NCI-H2029 (cell line): ENCODE results near the gene PTPRG.

Experiments
- DNase-seq: peaks from one replicate; lab custom pipeline; 2025; lab: John Stamatoyannopoulos, UW

The PTPRG gene

DNA sequence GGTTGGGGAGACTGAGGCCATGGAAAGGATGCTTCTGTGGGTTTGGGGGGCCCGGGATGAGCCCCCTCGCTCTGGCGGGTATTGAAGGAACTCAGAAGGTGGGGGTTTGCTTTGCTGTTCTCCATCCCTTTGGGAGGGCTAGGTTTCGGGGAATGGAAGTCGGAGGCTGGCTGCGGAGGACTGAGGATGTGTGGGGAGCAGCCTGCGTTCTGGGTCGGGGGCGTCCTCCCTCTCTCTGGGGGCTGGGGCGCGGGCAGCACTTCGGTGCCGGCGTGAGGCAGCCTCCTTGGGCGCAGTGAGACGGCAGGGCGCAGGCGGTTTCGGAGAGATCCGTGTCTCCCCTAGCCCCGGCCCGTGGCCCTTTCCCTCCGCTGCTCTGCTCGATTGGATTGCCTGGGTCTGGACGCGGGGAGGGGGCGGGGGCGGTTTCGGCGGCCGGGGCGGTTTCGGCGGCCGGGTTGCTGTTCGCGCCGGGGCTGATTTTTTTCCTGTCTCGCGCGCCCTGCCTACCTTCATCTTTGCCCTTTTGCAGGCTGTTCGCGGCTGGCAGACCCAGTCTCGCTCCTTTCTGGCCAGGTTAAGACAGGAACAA, 1.4 kb downstream of the PTPRG start:
- no peak for DNase-seq

DNA sequence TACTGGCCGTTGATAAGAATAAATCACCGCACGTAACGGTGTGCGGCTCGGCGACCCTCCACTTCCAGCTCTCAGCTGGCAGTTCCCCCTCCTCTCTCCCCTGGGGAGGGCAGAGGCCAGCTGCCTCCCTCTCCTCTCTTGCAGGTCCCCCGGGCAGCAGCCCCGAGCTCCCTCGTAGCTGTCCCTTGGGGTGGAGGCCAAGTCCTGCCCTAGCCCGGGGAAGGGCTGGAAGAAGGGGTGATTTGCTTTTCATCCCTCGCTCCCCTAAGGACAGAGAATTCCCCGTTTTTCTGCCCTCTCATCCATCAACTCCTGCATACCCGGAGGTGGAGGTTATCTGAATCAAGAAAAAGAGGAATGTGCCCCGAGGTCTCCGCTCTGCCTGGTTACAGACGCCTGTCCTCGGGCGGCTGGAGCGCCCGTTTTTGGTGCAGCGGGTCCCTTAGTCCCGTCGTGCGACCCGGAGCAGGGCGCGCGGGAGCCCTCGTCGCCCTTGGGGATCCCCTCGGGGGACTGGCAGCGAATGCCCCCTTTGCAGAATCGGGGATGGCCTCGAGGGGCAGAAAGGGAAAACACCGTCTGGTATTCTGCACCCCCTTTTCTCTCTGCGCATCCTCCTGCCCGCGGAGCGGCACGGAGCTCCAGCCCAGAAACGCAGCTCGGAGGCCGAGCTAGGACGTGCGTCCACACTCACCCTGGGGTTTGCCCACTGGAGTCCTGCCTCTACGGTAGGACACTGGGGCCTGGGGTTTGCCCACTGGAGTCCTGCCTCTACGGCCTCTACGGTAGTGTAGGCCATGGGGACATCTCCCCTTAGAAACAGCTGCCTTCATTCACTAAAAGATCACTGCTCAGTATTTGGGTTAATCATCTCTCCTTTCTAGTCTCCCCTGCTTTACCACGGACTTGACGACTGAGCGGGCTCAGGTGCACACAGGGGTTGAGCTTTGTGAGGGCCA, 2.2 kb downstream of the PTPRG start:
- no peak for DNase-seq

DNA sequence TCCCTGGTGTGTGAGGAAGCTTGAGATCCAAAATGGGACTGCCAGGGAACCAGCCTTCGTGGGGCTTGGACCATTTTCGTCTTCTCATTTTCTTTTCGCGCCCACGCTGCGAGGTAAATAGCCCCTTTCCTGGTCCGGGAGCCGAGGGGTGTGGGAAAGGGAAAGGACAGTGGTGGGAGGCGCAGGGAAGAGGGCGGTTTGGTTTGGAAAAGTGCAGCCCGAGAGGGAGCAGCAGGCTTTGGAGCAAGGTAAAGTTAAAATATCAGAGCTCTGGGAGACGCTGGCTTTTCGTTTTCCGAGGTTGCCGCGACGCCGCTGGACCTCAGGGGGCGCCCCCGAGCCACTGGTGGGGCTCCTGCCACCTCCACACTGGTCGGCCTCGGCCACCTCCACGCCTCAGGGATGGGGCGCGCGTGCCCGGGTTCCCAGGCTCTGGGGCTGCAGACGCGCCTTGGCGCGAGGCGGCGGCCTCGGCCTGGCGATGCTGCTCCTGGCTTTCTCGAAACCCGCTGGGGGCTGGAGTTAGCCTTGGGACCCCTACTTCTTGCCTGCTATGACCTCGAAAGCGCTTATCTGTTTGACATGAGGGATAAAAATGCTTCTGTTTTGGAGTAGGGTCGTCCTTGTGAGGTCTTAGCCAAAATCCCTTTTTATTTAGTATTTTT, 3.2 kb downstream of the PTPRG start:
- DNase-seq = no peak

DNA sequence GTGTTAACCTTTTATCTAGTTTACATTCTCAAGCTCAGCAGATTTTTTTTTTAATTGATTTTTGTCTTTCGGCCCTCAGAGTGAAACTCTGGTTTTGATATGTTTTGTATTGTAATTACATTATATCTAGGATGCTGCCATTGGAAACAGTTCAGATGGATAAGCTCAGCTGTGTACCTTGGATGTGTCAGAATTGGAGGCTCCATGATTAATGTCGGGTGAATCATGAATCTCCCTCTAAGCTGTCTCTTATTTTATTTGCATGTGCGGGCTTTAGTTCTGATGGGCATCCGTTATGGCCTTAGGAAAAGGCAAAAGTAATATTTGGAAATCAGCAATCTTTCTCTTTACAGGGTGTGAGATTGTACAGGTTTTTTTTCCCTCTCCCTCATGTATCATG, 4.2 kb downstream of the PTPRG start:
- no peak for DNase-seq

DNA sequence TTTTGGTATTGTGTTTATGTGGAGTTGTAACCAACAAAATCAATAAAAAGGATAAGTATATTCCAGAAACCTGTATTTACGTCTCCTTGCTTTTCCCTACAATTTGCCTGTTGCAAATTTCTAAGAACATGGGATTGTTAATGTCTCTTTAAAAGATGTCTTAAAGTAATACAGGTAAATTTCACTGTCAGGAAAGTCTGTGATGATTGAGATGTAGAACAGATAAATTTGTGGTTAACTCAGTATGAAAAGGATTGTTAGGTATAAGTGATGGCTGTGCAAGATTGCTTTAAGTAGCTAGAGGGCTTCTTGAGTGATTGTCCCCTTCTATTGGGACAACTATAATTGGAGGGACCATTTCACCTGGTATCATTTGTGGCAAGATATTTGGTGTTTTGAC, 6.8 kb downstream of the PTPRG start:
- DNase-seq = no peak

DNA sequence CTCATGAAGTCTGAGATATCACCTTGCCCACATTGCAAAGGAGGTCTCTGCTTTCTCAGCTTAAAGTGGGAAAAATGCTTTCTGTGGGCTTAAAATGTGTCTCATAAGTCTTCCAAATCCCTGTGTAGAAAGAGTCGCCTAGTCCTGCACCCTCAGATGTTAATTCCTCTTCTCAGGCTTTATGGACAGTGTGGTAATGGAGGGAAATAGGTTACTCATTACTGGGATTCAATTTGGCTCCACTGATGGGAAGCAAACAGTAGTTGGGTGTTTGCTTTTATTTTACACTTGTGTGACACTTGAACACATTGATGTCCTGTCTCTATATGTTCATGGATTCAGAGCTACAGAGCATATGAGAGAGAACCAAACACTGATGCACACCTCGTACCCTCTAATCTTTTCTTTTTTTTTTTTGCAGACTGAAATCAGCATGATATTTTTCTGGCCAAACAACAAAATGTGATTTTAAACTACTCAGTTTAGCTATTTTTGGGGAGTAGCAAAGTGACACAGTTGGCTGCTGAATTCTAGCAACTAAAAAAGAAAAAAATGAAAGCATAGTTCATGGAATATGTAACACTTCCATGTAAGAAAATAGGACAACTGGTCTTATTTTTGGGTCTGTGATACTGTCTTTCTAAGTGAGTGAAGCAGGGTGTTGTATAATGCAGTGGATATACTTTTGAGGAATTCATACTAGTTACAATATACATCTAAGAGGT, 8.6 kb downstream of the PTPRG start:
- DNase-seq = no peak

DNA sequence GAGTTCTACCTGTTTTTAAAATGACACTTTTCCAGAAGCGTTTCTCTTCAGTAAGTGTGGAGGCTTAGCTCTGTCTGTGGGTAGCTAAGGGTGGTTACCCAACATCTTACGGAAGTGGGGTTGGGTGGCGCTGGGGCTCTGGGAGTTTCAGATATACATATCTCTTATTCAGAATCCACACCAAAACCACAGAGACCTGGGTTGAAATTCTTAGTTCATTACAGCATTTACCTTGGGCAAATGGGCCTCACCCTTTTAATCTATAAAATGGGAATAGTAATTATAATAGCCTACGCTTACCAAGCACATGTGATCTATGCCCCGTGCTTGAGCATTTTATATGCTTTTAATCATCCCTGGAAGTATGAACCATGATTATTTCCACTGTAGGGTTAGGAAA, 9.4 kb downstream of the PTPRG start:
- no peak for DNase-seq

DNA sequence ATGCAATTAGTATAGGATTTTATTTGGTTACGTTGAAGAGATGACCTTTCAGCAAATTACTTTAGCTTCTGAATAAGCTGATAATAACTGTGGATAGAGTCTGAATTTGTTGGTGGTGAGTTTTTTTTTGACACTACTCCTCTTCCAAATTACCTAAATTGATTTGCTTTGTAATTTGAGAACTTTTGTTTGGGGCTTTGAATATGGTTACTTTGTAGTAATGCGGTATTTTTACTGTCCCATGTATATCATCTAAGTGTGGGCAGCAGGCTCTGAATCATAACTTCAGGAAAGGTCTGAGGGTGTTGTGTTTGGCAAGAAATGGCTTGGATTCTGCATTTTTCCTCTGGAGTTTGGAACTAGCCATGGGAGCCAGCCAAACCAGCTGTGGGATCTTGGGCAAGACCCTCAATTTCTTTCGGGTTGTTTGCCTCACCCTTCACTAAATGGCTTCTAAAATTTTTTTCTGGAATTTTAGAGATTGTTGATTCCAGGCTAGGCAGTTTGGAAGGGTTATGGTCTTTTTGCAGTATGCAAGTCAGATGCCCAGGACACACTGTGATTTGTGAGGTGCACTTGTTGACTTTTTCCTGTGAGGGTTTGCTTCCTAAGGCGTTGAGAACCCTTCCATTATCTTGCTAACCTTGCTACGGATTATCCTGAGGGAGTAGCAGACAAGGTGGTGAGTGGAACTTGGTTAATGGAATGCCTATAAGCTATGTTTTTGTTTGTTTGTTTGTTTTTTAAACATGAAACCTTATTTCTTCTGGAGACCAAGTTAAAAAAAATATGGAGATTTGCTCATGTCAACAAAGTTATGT, 10.4 kb downstream of the PTPRG start:
- DNase-seq = no peak

DNA sequence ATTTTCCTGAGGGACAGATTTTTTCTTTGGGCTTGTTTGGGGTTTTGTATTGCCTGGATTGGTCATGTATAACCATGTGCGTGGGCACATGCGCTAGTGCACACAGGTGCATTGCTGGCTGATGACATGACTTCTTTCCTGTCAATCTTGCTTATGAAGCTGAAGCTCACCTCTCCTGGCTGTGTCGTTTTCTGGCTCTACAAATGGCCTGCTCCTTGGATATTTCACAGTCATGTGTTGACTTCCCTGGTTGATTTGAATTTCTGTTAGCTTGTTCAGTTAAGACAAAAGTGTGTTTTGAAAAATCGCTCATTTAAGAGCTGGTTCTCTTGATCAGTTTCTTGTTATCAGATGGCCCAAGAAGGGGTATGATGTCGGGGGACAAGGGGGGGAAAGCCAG, 11.5 kb downstream of the PTPRG start:
- no peak for DNase-seq

DNA sequence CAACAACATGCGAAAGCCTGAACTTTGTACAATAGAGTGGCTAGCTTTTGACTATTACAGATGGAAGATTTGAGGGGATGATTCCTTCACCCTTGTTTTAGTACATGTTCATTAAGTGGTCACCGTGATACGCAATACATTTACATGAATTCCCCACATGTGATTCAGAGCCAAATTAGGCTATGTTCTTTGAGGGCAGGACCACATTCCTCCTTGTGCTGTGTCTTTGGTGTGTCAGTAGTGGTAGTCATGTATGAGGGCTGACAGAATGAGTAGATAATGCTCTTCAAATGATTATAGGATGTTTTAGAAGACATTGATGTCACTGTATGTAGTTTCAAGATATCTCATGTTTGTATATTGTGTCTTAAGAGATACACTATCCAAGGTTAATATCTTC, 12.1 kb downstream of the PTPRG start:
- no peak for DNase-seq

DNA sequence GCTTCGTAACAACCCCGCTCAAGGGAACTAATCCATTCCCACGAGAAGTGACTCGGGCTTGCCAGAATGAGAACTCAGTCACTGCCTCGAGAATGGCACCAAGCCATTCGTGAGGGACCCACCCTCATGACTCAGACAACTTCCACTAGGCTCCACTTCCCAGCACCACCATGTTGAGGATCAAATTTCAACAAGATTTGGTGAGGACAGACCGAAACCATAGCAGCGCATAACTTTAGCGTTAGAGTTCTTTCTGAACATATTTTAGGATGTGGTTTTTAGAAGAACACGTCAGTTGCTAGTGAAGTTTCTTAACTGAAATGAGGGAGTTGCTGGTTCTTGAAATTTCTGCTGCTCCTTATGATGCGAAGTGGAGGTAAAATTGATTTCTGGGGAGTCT, 13.5 kb downstream of the PTPRG start:
- DNase-seq = no peak

DNA sequence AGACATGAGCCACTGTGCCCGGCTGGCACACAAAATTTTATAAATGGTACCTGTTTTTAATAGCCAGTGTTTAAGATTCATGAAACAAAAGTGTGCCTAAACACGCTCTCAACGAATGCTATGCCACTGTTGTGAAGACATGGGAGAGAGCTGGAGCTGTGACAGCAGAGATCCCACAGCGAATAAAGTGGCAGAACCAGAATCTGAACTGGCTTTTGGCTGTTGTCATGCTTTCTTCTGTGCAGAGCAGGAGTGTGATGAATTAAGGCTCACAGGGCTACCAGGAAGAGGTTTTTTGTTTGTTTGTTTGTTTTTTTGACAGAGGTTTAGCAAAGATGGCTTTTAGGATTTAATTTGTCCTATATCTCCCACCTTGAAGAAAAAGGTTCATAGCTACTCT, 14.5 kb downstream of the PTPRG start:
- no peak for DNase-seq

DNA sequence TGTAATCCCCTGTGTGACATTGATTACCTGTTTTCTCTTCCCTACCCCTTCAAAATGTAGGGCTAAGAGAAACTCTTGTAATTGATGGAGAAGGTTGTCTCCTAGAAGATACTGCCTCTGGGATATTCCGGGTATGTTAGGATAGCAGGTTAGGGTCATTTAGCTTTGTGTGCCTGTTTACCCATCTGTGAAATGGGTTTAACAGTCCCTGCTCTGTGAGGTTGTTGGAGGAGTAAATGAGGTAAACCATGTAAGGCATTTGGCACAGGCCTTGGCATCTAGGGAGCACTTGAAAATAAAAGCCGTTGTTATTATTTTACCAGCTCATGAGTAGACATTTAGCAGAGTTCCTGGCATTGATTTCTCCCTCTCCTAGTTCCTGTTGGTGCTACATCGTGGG, 16.4 kb downstream of the PTPRG start:
- DNase-seq = no peak

DNA sequence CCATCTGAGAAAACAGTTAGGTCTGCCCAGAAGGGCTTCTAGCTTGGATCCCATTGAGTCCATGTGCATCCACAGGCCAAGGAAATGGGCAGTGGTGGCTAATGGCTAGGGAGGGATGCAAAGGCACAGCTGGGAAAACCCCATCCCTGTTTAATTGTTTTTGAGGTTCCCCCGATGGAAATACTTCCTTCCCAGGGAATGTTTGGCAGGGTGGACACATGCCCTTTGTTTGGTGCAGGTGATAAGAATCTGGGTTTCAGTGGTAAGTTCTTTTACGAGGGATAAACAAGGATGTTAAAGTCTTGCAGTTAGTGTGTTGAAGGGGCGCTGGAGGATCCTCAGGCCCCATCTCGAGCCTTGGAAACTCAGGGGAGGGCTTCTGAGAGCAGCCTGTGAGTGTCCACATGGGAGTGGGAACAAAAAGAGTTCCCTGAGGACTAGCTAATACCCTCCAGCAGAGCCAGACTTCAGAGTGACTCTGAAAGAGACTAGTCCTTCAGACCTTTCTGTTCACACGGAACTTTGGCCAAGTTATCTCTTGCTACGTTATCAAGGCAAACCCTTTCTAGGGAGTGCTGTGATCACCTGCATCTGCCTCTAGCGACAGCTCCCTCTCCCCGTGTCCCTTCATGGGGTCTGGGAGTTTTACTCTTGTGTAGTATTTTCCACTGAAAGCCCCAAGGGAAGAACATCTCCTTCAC, 17.4 kb downstream of the PTPRG start:
- no peak for DNase-seq

DNA sequence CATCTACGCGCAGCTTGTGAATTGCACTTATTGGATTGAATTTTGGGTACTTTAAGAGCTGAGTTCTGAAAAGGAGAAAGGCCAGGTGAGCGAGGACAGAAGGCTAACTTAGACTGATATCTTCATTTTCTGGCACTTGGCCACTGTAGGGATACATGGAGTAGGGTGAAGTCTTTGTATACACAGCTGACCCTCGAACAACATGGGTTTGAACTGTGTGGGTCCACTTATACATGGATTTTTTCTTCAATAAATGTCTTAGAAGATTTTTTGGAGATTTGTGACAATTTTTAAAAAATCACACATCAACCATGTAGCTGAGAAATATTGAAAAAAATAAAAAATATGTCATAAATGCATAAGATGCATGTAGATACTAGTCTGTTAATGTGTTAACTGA, 18.3 kb downstream of the PTPRG start:
- DNase-seq = no peak

DNA sequence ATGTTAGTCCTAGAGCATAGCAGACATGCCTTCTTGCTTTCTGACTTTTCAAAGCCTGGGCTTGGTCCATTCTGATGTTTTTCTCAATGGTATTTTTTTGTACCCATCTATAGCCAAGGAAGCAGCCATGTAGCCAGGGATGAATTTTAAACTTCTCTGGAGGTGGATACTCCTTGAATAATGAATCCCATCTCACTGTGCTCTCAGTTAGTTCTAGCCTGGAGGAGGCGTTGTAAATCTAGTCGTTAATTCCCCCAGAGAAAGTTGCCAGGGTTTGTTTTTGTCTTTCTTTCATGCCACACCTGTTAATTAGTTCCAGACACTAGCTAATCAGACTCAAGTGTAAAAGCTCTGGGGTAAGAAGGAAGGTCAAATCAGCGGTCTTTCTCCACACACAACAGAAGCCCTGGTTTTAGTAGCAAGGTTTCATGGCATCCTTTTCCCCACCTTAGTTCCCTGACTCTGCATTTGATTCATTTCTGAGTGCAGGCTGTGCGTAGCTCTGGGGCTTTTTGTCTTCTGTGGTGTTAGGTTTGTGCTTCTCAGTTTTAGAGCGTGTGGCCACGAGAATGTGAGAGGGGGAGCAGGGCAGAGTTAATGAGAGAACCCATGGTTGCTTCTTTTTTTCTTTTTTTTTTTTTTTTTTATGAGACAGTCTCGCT, 19.7 kb downstream of the PTPRG start:
- no peak for DNase-seq

DNA sequence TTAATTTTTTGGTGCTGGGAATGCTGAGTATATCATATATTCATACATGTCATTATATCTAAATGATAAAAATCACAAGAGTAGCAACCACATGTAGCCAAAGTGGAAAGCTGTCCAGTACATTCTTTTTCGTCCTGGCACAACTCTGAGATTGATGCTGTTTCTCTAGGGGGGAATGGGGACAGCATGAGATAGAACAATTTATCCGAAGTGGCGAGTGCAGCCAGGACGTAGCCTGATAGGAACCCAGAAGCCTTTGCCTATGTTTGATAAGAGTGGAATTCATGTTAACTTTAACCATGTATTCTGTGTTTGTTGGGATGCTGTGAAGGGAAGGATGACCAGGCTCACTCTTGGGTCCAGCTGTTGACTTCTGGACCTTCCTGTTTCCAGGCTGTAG, 20.9 kb downstream of the PTPRG start:
- DNase-seq = no peak

DNA sequence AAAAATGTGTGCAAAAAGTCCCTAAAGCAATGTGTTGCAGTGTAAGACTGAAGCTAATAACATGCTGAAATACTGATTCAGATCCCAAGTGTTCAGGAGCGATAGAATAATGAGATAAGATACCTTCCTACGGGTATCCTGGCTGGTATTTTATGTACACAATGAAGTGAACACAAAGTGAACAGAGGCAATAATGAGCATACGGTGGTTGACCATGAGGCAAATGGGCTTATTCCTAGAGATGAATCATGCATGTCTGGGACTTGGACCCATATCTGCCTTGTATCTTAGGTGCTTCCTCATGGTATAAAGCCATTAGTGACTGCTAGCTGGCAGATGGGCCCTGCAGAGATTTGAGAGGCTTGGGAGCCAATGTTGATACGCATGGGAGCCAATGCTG, 21.5 kb downstream of the PTPRG start:
- no peak for DNase-seq

DNA sequence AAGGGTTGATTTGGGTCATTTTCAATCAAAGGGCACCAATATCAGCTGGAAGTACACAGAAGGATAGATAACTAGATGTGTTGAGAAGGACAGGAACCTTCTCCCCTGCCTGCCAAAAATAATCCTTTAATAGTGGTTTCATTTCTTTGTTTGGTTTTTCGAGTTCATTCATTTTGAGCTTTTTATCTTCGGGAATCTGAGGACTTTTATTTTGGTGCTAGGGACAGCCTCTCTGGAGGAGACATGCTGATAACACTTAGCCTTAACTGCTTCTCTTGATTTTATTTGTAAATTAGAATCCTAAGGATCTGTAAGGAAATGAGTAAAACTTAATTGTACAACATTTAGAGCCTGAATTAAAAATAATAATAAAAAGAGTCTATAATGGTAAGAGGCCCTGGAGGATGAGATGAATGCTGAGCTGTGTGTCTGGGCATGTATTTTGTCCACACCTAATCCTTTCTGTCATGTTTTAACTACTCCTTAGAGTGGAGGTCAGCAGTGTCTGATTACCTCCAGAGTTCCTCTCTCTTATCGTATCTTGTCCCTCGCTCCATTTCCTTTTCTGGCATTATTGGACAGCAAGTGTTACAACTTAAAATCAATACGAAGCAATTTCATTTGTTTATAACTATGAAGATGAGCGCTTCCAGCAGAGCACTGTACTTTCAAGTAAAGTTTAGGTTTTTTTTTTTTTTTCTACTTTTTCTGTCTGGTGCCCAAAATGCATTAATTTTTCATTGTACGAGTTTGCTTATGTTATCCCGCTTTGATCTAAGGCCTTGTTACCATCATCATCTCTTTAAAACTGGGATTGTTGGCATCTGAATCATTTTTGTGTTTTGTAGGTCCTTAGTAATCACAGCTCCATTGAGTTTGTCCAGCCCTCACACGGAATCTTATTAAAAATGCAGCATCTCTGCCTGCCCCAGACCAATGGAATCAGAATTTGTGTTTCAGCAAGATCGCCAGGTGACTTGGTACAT, 22.8 kb downstream of the PTPRG start:
- DNase-seq = no peak
